ENCODE results near the gene AFG3L2. TPM values are rescaled to one million over a fixed set of nuclear protein-coding genes. Genes with fewer than 3 reads are reported as not detected.

The AFG3L2 gene
- total and polyA plus RNA-seq, 2 of the 8 experiments (the other 6 are each of a cell fraction or from before 2014, with no cell fraction given): 29.7 to 84.8 TPM

DNA sequence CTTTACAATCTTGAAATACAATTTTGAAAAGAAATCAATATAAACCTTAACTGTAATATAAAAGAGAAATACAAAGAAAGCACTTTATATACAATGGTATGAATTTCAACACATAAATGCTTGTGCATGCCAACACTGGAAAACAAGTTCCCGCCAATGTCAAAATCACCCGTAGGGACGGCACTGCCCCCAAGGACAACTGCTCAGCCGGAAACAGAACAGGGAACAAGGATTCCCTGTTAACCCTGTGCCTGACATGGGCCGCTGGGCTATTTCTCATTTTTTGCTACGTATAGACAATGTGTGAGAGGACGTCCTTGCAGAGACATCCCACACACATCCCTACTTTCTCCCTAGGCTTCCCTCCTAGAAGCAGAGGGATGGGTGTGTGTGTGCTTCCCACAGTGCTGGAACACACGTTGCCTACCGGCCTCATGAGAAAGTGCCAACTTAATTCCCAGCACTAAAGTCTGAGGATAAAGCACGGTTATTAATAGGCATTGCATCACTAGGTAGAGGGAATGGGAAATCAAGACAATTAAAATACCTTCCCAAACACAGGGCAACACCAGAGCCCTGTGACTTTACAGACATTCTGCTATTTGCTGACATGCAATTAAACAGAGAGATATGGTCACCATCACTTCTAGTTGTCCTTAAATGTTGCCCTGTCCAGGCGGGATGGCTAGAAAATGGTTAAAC lies 14.4 kb downstream of the AFG3L2 start:
- no peak for DNase-seq (ENCODE audit: low read depth in 1 of 2, low spot score in 2 of 2)
- Histone ChIP-seq H3K14ac (ENCODE audit: insufficient read length) (no peak overlapping the region), H3K4ac (replicated peaks; ENCODE audit: insufficient read length, low read depth, low read length) (no peak overlapping the region), H2AK5ac (ENCODE audit: low read depth, low read length) (no peak overlapping the region), H2BK20ac (ENCODE audit: low read length) (no peak overlapping the region), H3K4me2 (ENCODE audit: insufficient read depth in 1 of 2, low read depth in 2 of 2, low read length in 2 of 2) (no peak overlapping the region), H3K23me2 (ENCODE audit: low read depth, low read length) (no peaks in the 10 kb centered on the region), H4K20me1 (replicated peaks in 1 of 2; ENCODE audit: control insufficient read depth in 1 of 2, insufficient read depth in 2 of 2, low read length in 2 of 2) (peaks cover 2 to 10% of the 10 kb centered on the region in 2 experiments), H3K79me2 (ENCODE audit: control insufficient read depth in 1 of 2, insufficient read depth in 2 of 2, low read length in 2 of 2) (peaks cover 0 to 24% of the 10 kb centered on the region in 2 experiments; a peak in 2 of 4 replicates), H2AFZ (ENCODE audit: low read length) (no peak overlapping the region), H4K8ac (ENCODE audit: extremely low read depth, insufficient read depth, low read length) (no peak overlapping the region), H3K56ac (replicated peaks; ENCODE audit: insufficient read length, low read depth, low read length) (no peak overlapping the region), H3K79me1 (ENCODE audit: low read depth, low read length) (peaks cover 5% of the 10 kb centered on the region), H3K18ac (ENCODE audit: extremely low read depth, low read length) (no peak overlapping the region), H2BK12ac (ENCODE audit: low read depth, low read length) (no peak overlapping the region), H3K9ac (replicated peaks in 1 of 4; ENCODE audit: extremely low read depth in 1 of 4, low read depth in 3 of 4, low read length in 3 of 4) (no peak overlapping the region), H3K4me1 (replicated peaks in 1 of 4; ENCODE audit: control insufficient read depth in 3 of 4, insufficient read depth in 4 of 4, low read length in 3 of 4) (no peaks in the 10 kb centered on the region), H3K27ac (ENCODE audit: low read depth, low read length) (no peak overlapping the region), H4K91ac (replicated peaks; ENCODE audit: insufficient read length, low read length) (no peak overlapping the region), H3K9me3 (ENCODE audit: insufficient read depth in 2 of 2, low read depth in 1 of 2, low read length in 1 of 2) (no peaks in the 10 kb centered on the region), H3K27me3 (replicated peaks in 1 of 4; ENCODE audit: control insufficient read depth in 3 of 4, extremely low read depth in 1 of 4, insufficient read depth in 3 of 4, low read length in 3 of 4) (no peaks in the 10 kb centered on the region), H4K5ac (ENCODE audit: insufficient read length, low read depth, low read length) (no peak overlapping the region), H2BK5ac (ENCODE audit: low read depth, low read length) (no peak overlapping the region), H2BK120ac (replicated peaks; ENCODE audit: low read depth, low read length) (no peak overlapping the region), H2BK15ac (ENCODE audit: low read length) (no peak overlapping the region), H3K4me3 (ENCODE audit: extremely low read depth in 1 of 4, insufficient read depth in 2 of 4, low read depth in 3 of 4, low read length in 4 of 4) (no peak overlapping the region), H3K36me3 (ENCODE audit: control insufficient read depth in 2 of 4, insufficient read depth in 4 of 4, low read length in 3 of 4) (peaks cover 15 to 74% (median 34%) of the 10 kb centered on the region in 4 experiments), H3K23ac (ENCODE audit: insufficient read length) (no peak overlapping the region)
- 90% methylated on average over 11 of the region's 11 CpGs; no CpG with 5 or more reads in 1 of the 2 experiments for WGBS, 2 experiments (ENCODE audit: extremely low coverage in 1 of 2, insufficient coverage in 1 of 2, insufficient read length in 1 of 2, insufficient replicate concordance in 2 of 2, low coverage in 1 of 2, low lambda C conversion rate in 2 of 2, missing lambda C conversion rate in 1 of 2)
- ChIA-PET POLR2A (ENCODE audit: partially characterized antibody) (interaction anchor here (1.3 kb wide), 2 partner anchors 14 to 35 kb away, joined by 3 read pairs; partner anchors contain the start of gene AFG3L2), CTCF (ENCODE audit: partially characterized antibody) (interaction anchor here (0.6 to 1.8 kb wide), 2 partner anchors 32 to 612 kb away, joined by 3 to 4 read pairs; no protein-coding TSS in a partner anchor)
- TF ChIP-seq, protein P1, sequence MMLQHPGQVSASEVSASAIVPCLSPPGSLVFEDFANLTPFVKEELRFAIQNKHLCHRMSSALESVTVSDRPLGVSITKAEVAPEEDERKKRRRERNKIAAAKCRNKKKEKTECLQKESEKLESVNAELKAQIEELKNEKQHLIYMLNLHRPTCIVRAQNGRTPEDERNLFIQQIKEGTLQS (IDR thresholded peaks at IDR 0.05; ENCODE audit: insufficient read depth, low read depth, low read length): no peak
- TF ChIP-seq RFX5 (IDR thresholded peaks at IDR 0.05; ENCODE audit: borderline replicate concordance, low read depth, low read length) (no peak), YY1 (IDR thresholded peaks at IDR 0.05; ENCODE audit: low read depth, low read length) (no peak)
- no peak for FAIRE-seq

Data from H1 (cell line).